ENCODE data around the gene PLD5.
A peak's percentile ranks its signal among the peaks of the same experiment; 100 is the strongest.
"Not testable (repeated sequence)": the region's sequence is repeated elsewhere in the genome, so short reads cannot be mapped to it uniquely, and the experiment has no call there.

The PLD5 gene

GRCh38 chr1:242523719-242524570 lies 552 bp downstream of the PLD5 start:
- DNase-seq = peak; percentile 9
- H3K27me3 Mint-ChIP-seq = peaks cover 60% of the 10 kb centered on the region
- H3K27ac Mint-ChIP-seq = peak overlapping the region in 1 of 2 donors; percentile 27
- no peaks in the 10 kb centered on the region for H3K9me3 Mint-ChIP-seq
- peak overlapping the region; percentile 22 to 57 for H3K4me3 Mint-ChIP-seq
- ATAC-seq = peak; percentile 60
- H3K4me1 Mint-ChIP-seq = peaks cover 16% of the 10 kb centered on the region

- H3K27me3 Mint-ChIP-seq = peaks cover 58% of the 10 kb centered on the region
- no peaks in the 10 kb centered on the region for H3K9me3 Mint-ChIP-seq
- H3K4me3 Mint-ChIP-seq = peak overlapping the region in 1 of 2 donors; percentile 57
Measured at GRCh38 chr1:242522996-242523718, 1.3 kb downstream of the PLD5 start.

GRCh38 chr1:242522304-242522945 lies 2.1 kb downstream of the PLD5 start:
- Mint-ChIP-seq H3K4me3 (no peak overlapping the region), H3K4me1 (peaks cover 16% of the 10 kb centered on the region), H3K9me3 (no peaks in the 10 kb centered on the region), H3K27ac (no peak overlapping the region), H3K27me3 (peaks cover 58% of the 10 kb centered on the region)
- peak; percentile 16 for ATAC-seq
- no peak for DNase-seq

More at GRCh38 chr1:242522996-242523718, 1.3 kb downstream of the PLD5 start:
- no peak overlapping the region for H3K27ac Mint-ChIP-seq
- ATAC-seq (no peak), DNase-seq (no peak)
- H3K4me1 Mint-ChIP-seq = peaks cover 16% of the 10 kb centered on the region

GRCh38 chr1:242515555-242515954 lies 8.9 kb downstream of the PLD5 start:
- no peak overlapping the region for H3K27ac Mint-ChIP-seq
- no peak overlapping the region for H3K4me3 Mint-ChIP-seq
- H3K27me3 Mint-ChIP-seq = peaks cover 14% of the 10 kb centered on the region
- DNase-seq (no peak), ATAC-seq (no peak)
- H3K4me1 Mint-ChIP-seq = no peaks in the 10 kb centered on the region
- H3K9me3 Mint-ChIP-seq = peaks cover 5 to 6% of the 10 kb centered on the region in 2 donors

GRCh38 chr1:242506724-242507123 lies 17.8 kb downstream of the PLD5 start:
- Mint-ChIP-seq H3K4me1 (no peaks in the 10 kb centered on the region), H3K4me3 (no peak overlapping the region), H3K27me3 (peaks cover 8% of the 10 kb centered on the region), H3K27ac (no peak overlapping the region), H3K9me3 (no peaks in the 10 kb centered on the region)
- ATAC-seq (no peak), DNase-seq (no peak)

GRCh38 chr1:242489545-242489944 lies 35.0 kb downstream of the PLD5 start:
- Mint-ChIP-seq H3K4me1 (no peaks in the 10 kb centered on the region), H3K4me3 (no peak overlapping the region), H3K27me3 (peaks cover 15% of the 10 kb centered on the region), H3K9me3 (peaks cover 7 to 12% of the 10 kb centered on the region in 2 donors), H3K27ac (no peak overlapping the region)
- ATAC-seq (no peak), DNase-seq (no peak)

GRCh38 chr1:242477944-242478343 lies 46.6 kb downstream of the PLD5 start:
- Mint-ChIP-seq H3K4me3 (no peak overlapping the region), H3K27ac (no peak overlapping the region), H3K4me1 (no peaks in the 10 kb centered on the region), H3K27me3 (peaks cover 9% of the 10 kb centered on the region), H3K9me3 (no peaks in the 10 kb centered on the region)
- ATAC-seq = no peak
- DNase-seq = no peak

- Mint-ChIP-seq H3K4me3 (no peak overlapping the region), H3K4me1 (no peaks in the 10 kb centered on the region), H3K27ac (no peak overlapping the region), H3K27me3 (no peaks in the 10 kb centered on the region), H3K9me3 (no peaks in the 10 kb centered on the region)
- no peak for ATAC-seq
- no peak for DNase-seq
Measured at GRCh38 chr1:242470774-242471173, 53.7 kb downstream of the PLD5 start.

GRCh38 chr1:242468784-242469183 lies 55.7 kb downstream of the PLD5 start:
- no peaks in the 10 kb centered on the region for H3K4me1 Mint-ChIP-seq
- DNase-seq (no peak), ATAC-seq (no peak)
- H3K4me3 Mint-ChIP-seq = no peak overlapping the region
- peak overlapping the region in 1 of 2 donors; percentile 60 for H3K27ac Mint-ChIP-seq
- H3K9me3 Mint-ChIP-seq = no peaks in the 10 kb centered on the region
- H3K27me3 Mint-ChIP-seq = no peaks in the 10 kb centered on the region

- ATAC-seq (peak; percentile 52), DNase-seq (no peak)
- H3K27ac Mint-ChIP-seq = no peak overlapping the region
- no peaks in the 10 kb centered on the region for H3K27me3 Mint-ChIP-seq
- no peaks in the 10 kb centered on the region for H3K4me1 Mint-ChIP-seq
- H3K9me3 Mint-ChIP-seq = no peaks in the 10 kb centered on the region
- H3K4me3 Mint-ChIP-seq = no peak overlapping the region
Measured at GRCh38 chr1:242467556-242468145, 56.8 kb downstream of the PLD5 start.

GRCh38 chr1:242462867-242463266 lies 61.6 kb downstream of the PLD5 start:
- Mint-ChIP-seq H3K27me3 (peaks cover 2% of the 10 kb centered on the region), H3K27ac (no peak overlapping the region), H3K4me3 (no peak overlapping the region), H3K9me3 (no peaks in the 10 kb centered on the region), H3K4me1 (no peaks in the 10 kb centered on the region)
- no peak for DNase-seq
- no peak for ATAC-seq

GRCh38 chr1:242459740-242460139 lies 64.8 kb downstream of the PLD5 start:
- DNase-seq, H3K4me1 Mint-ChIP-seq, H3K4me3 Mint-ChIP-seq, H3K27ac Mint-ChIP-seq, H3K9me3 Mint-ChIP-seq, ATAC-seq: not testable (repeated sequence)
- peaks cover 19% of the 10 kb centered on the region for H3K27me3 Mint-ChIP-seq

- Mint-ChIP-seq H3K9me3 (no peaks in the 10 kb centered on the region), H3K4me3 (no peak overlapping the region), H3K4me1 (no peaks in the 10 kb centered on the region), H3K27ac (no peak overlapping the region), H3K27me3 (peaks cover 39% of the 10 kb centered on the region)
- DNase-seq (no peak), ATAC-seq (no peak)
Measured at GRCh38 chr1:242456726-242457269, 67.7 kb downstream of the PLD5 start.

GRCh38 chr1:242455052-242455361 lies 69.5 kb downstream of the PLD5 start:
- Mint-ChIP-seq H3K4me1 (no peaks in the 10 kb centered on the region), H3K27me3 (peaks cover 44% of the 10 kb centered on the region), H3K9me3 (no peaks in the 10 kb centered on the region), H3K27ac (no peak overlapping the region), H3K4me3 (no peak overlapping the region)
- no peak for DNase-seq
- no peak for ATAC-seq

GRCh38 chr1:242454262-242455051 lies 70.0 kb downstream of the PLD5 start:
- peaks cover 49% of the 10 kb centered on the region for H3K27me3 Mint-ChIP-seq
- H3K9me3 Mint-ChIP-seq = no peaks in the 10 kb centered on the region
- ATAC-seq = no peak
- no peaks in the 10 kb centered on the region for H3K4me1 Mint-ChIP-seq
- no peak for DNase-seq
- no peak overlapping the region for H3K4me3 Mint-ChIP-seq
- no peak overlapping the region for H3K27ac Mint-ChIP-seq
